HepG2 (cell line): ENCODE measurements around the gene ASAP2.

Source experiments
- BRCA1 ChIP-seq: sonication (generic); formaldehyde crosslinking; IDR thresholded peaks from 2 replicates; pipeline ENCODE4 v1.4.0; 2020; ENCODE audit warnings: missing genetic modification reagents
- CBX2 ChIP-seq, 2 experiments: fragments of 200-600 bp in 1 of 2; sonication (generic); formaldehyde crosslinking in 1 of 2; IDR thresholded peaks; 2 replicates each; pipeline versions ENCODE4 v1.7.0 to v1.8.1; 2018 to 2022; ENCODE audit warnings: low read depth in 2 of 2, low read length in 1 of 2, mild to moderate bottlenecking in 1 of 2, missing genetic modification reagents in 1 of 2
- EP300 ChIP-seq, 3 experiments: sonication (generic) in 1 of 3; formaldehyde crosslinking in 1 of 3; IDR thresholded peaks; 2 replicates each; pipeline versions ENCODE4 v1.5.1 to v1.6.1; 2011 to 2020; ENCODE audit warnings: low read depth in 2 of 3, low read length in 2 of 3, borderline replicate concordance in 1 of 3, improper control_type of control experiment in 1 of 3, mild to moderate bottlenecking in 1 of 3, missing genetic modification reagents in 1 of 3, moderate library complexity in 1 of 3
- SMC3 ChIP-seq: IDR thresholded peaks from 2 replicates; pipeline ENCODE4 v1.6.1; 2011; ENCODE audit warnings: low read length, improper control_type of control experiment

GRCh38 chr2:9397201-9397600 lies 190.6 kb downstream of the ASAP2 start:
- TF ChIP-seq CBX2 (IDR thresholded peaks at IDR 0.05; ENCODE audit: low read depth, low read length) (no peak), CBX2 (CRISPR knock-in tag; IDR thresholded peaks at IDR 0.05; ENCODE audit: low read depth) (no peak), SMC3 (no peak), BRCA1 (CRISPR knock-in tag) (no peak), EP300 (IDR thresholded peaks at IDR 0.05; ENCODE audit: low read depth in 2 of 2, low read length in 2 of 2) (no peak), EP300 (CRISPR knock-in tag; IDR thresholded peaks at IDR 0.05; ENCODE audit: borderline replicate concordance) (no peak)
